ENCODE data around the gene NPEPL1.

NPEPL1 gene

GRCh38 chr20:58717278-58718091, 24.9 kb downstream of the NPEPL1 start:
- Histone ChIP-seq H3K9me3 (ENCODE audit: control insufficient read depth in 5 of 5, low read length in 5 of 5) (no peaks in the 10 kb centered on the region), H3K36me3 (ENCODE audit: control insufficient read depth in 5 of 5, insufficient read depth in 5 of 5, low read length in 5 of 5) (peaks cover 0 to 31% (median 24%) of the 10 kb centered on the region in 5 donors), H3K4me1 (ENCODE audit: control insufficient read depth in 5 of 5, insufficient read depth in 5 of 5, low read length in 5 of 5) (peaks cover 0 to 6% (median 4%) of the 10 kb centered on the region in 5 donors), H3K27me3 (ENCODE audit: control insufficient read depth in 5 of 5, insufficient read depth in 4 of 5, low read length in 5 of 5) (peaks cover 0 to 11% (median 8%) of the 10 kb centered on the region in 5 donors), H3K27ac (ENCODE audit: low read depth, low read length) (no peak overlapping the region), H3K4me3 (ENCODE audit: low read depth in 1 of 5, low read length in 5 of 5) (no peak overlapping the region), H3K9ac (ENCODE audit: low read length in 5 of 5) (no peak overlapping the region)

GRCh38 chr20:58718121-58718563, 25.5 kb downstream of the NPEPL1 start:
- H3K27ac ChIP-seq (ENCODE audit: low read depth, low read length) = no peak overlapping the region
- no peak overlapping the region for H3K9ac ChIP-seq (ENCODE audit: low read length in 5 of 5)
- peaks cover 0 to 14% (median 13%) of the 10 kb centered on the region in 5 donors for H3K27me3 ChIP-seq (ENCODE audit: control insufficient read depth in 5 of 5, insufficient read depth in 4 of 5, low read length in 5 of 5)
- H3K36me3 ChIP-seq (ENCODE audit: control insufficient read depth in 5 of 5, insufficient read depth in 5 of 5, low read length in 5 of 5) = peaks cover 0 to 29% (median 20%) of the 10 kb centered on the region in 5 donors
- no peak overlapping the region for H3K4me3 ChIP-seq (ENCODE audit: low read depth in 1 of 5, low read length in 5 of 5)
- no peaks in the 10 kb centered on the region for H3K9me3 ChIP-seq (ENCODE audit: control insufficient read depth in 5 of 5, low read length in 5 of 5)
- peaks cover 0 to 7% (median 4%) of the 10 kb centered on the region in 5 donors for H3K4me1 ChIP-seq (ENCODE audit: control insufficient read depth in 5 of 5, insufficient read depth in 5 of 5, low read length in 5 of 5)

DNA sequence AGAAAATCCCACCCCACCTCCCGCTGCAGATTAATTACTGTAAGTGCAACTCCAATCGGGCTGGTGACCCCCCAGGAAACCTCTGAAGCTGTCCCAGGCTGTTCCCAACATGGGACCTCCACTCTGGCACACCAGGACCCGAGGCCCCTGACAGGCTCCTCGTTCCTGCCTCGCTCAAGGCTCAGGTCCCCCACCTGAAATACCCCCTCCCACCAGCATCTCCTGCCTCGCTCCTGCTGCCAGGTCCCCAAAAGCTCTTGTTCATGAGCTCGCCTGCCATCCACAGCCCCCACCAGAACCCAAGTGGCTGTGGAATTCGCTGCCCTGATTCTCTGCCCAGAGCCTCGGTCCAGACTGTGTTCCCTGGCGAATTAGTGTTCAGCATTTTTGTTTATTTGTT, 26.1 kb downstream of the NPEPL1 start:
- Histone ChIP-seq H3K4me1 (ENCODE audit: control insufficient read depth in 5 of 5, insufficient read depth in 5 of 5, low read length in 5 of 5) (peaks cover 0 to 7% (median 4%) of the 10 kb centered on the region in 5 donors), H3K27ac (ENCODE audit: low read depth, low read length) (no peak overlapping the region), H3K27me3 (ENCODE audit: control insufficient read depth in 5 of 5, insufficient read depth in 4 of 5, low read length in 5 of 5) (peaks cover 0 to 20% (median 15%) of the 10 kb centered on the region in 5 donors), H3K9ac (ENCODE audit: low read length in 5 of 5) (no peak overlapping the region), H3K9me3 (ENCODE audit: control insufficient read depth in 5 of 5, low read length in 5 of 5) (no peaks in the 10 kb centered on the region), H3K4me3 (ENCODE audit: low read depth in 1 of 5, low read length in 5 of 5) (no peak overlapping the region), H3K36me3 (ENCODE audit: control insufficient read depth in 5 of 5, insufficient read depth in 5 of 5, low read length in 5 of 5) (peaks cover 0 to 25% (median 19%) of the 10 kb centered on the region in 5 donors)

DNA sequence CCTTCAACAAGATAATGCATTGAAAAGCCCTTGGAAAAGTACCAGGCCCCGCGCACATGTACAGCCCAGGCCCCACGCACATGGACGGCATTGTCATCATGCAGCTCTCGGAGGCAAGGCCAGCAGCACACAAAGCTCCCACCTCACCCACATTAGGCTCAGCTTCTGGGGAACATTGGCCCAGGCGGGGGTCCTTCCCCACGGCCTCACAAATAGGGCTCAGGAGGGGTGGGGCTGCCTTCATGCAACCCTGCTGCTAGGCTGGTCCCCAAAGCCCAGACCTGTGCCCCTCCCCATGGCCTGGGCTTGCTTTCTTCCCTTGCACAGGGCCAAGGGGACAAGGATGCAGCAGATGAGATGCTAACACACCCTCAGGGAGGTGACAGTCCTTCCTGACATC, 26.7 kb downstream of the NPEPL1 start:
- H3K27me3 ChIP-seq (ENCODE audit: control insufficient read depth in 5 of 5, insufficient read depth in 4 of 5, low read length in 5 of 5) = peaks cover 0 to 20% (median 15%) of the 10 kb centered on the region in 5 donors
- H3K9ac ChIP-seq (ENCODE audit: low read length in 5 of 5) = no peak overlapping the region
- H3K4me3 ChIP-seq (ENCODE audit: low read depth in 1 of 5, low read length in 5 of 5) = no peak overlapping the region
- peaks cover 0 to 20% (median 13%) of the 10 kb centered on the region in 5 donors for H3K36me3 ChIP-seq (ENCODE audit: control insufficient read depth in 5 of 5, insufficient read depth in 5 of 5, low read length in 5 of 5)
- H3K4me1 ChIP-seq (ENCODE audit: control insufficient read depth in 5 of 5, insufficient read depth in 5 of 5, low read length in 5 of 5) = peaks cover 0 to 7% (median 4%) of the 10 kb centered on the region in 5 donors
- no peak overlapping the region for H3K27ac ChIP-seq (ENCODE audit: low read depth, low read length)
- H3K9me3 ChIP-seq (ENCODE audit: control insufficient read depth in 5 of 5, low read length in 5 of 5) = no peaks in the 10 kb centered on the region

- no peak overlapping the region for H3K27ac ChIP-seq (ENCODE audit: low read depth, low read length)
- H3K4me1 ChIP-seq (ENCODE audit: control insufficient read depth in 5 of 5, insufficient read depth in 5 of 5, low read length in 5 of 5) = peaks cover 0 to 7% (median 4%) of the 10 kb centered on the region in 5 donors
- peaks cover 0 to 13% (median 6%) of the 10 kb centered on the region in 5 donors for H3K36me3 ChIP-seq (ENCODE audit: control insufficient read depth in 5 of 5, insufficient read depth in 5 of 5, low read length in 5 of 5)
- H3K9ac ChIP-seq (ENCODE audit: low read length in 5 of 5) = no peak overlapping the region
- peaks cover 0 to 20% (median 15%) of the 10 kb centered on the region in 5 donors for H3K27me3 ChIP-seq (ENCODE audit: control insufficient read depth in 5 of 5, insufficient read depth in 4 of 5, low read length in 5 of 5)
- no peak overlapping the region for H3K4me3 ChIP-seq (ENCODE audit: low read depth in 1 of 5, low read length in 5 of 5)
- H3K9me3 ChIP-seq (ENCODE audit: control insufficient read depth in 5 of 5, low read length in 5 of 5) = no peaks in the 10 kb centered on the region
These were observed 27.4 kb downstream of the NPEPL1 start for GRCh38 chr20:58719971-58720371.

DNA sequence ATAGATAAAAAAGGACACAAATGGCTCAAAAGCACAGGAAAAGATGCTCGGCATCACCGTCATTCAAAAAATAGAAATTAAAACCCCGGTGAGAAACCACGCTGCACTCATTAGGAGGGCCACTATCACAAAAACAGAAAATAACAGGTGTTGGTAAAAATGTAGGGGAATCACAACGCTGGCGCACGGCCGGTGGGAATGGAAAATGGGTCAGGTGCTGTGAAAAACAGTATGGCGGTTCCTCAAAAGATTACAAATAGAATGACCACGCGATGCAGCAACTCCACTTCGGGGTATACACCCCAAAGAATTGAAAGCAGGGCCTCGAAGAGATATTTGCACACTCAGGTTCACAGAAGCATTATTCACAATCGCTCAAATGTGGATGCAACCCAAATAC, 28.3 kb downstream of the NPEPL1 start:
- peaks cover 0 to 20% (median 15%) of the 10 kb centered on the region in 5 donors for H3K27me3 ChIP-seq (ENCODE audit: control insufficient read depth in 5 of 5, insufficient read depth in 4 of 5, low read length in 5 of 5)
- H3K4me1 ChIP-seq (ENCODE audit: control insufficient read depth in 5 of 5, insufficient read depth in 5 of 5, low read length in 5 of 5) = peaks cover 0 to 7% (median 4%) of the 10 kb centered on the region in 5 donors
- no peak overlapping the region for H3K9ac ChIP-seq (ENCODE audit: low read length in 5 of 5)
- peaks cover 0 to 4% (median 2%) of the 10 kb centered on the region in 5 donors for H3K36me3 ChIP-seq (ENCODE audit: control insufficient read depth in 5 of 5, insufficient read depth in 5 of 5, low read length in 5 of 5)
- no peaks in the 10 kb centered on the region for H3K9me3 ChIP-seq (ENCODE audit: control insufficient read depth in 5 of 5, low read length in 5 of 5)
- no peak overlapping the region for H3K4me3 ChIP-seq (ENCODE audit: low read depth in 1 of 5, low read length in 5 of 5)
- no peak overlapping the region for H3K27ac ChIP-seq (ENCODE audit: low read depth, low read length)

DNA sequence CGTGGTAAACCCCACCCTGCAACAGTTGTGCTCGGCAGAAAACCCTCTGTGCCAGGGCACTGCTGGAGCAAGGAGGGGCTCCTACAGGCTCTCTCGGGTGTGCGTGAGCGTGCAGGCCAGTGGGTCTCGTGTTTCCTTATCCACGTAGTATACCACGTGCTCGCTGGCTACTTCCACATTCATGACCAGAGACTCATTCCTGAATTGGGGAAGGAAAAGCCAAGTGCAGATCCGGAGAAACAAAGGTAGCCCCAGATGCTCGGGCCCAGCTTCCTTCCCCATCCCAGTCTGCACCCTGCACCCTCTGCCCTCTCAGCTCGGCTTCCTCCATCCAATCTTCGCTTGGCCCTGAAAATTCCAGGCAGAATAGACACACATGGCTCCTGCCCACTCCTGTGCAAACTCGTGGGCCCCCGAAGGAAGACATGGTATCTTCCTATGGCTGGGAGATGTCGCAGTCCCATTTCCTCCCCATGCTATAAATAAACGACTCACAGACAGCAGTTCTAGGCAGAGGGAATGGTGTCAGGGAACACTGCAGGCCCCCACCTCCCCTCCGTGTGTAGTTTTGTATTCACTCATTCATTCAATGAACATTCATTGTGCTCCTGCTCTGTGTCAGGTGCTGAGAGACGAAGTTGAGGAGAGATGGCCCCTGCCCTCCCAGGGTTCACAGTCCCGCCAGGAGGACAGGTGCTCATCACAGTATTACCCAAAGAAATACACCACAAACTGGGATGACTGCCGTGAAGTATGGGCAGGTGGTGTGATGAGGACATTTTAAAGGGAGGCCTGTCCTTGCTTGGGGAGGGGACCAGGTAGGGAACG, 29.6 kb downstream of the NPEPL1 start:
- Histone ChIP-seq H3K36me3 (ENCODE audit: control insufficient read depth in 5 of 5, insufficient read depth in 5 of 5, low read length in 5 of 5) (no peaks in the 10 kb centered on the region), H3K27me3 (ENCODE audit: control insufficient read depth in 5 of 5, insufficient read depth in 4 of 5, low read length in 5 of 5) (peaks cover 0 to 20% (median 15%) of the 10 kb centered on the region in 5 donors), H3K4me3 (ENCODE audit: low read depth in 1 of 5, low read length in 5 of 5) (peak overlapping the region in 1 of 5 donors; percentile 3), H3K9ac (ENCODE audit: low read length in 5 of 5) (no peak overlapping the region), H3K4me1 (ENCODE audit: control insufficient read depth in 5 of 5, insufficient read depth in 5 of 5, low read length in 5 of 5) (peaks cover 0 to 7% (median 0%) of the 10 kb centered on the region in 5 donors), H3K27ac (ENCODE audit: low read depth, low read length) (no peak overlapping the region), H3K9me3 (ENCODE audit: control insufficient read depth in 5 of 5, low read length in 5 of 5) (no peaks in the 10 kb centered on the region)

DNA sequence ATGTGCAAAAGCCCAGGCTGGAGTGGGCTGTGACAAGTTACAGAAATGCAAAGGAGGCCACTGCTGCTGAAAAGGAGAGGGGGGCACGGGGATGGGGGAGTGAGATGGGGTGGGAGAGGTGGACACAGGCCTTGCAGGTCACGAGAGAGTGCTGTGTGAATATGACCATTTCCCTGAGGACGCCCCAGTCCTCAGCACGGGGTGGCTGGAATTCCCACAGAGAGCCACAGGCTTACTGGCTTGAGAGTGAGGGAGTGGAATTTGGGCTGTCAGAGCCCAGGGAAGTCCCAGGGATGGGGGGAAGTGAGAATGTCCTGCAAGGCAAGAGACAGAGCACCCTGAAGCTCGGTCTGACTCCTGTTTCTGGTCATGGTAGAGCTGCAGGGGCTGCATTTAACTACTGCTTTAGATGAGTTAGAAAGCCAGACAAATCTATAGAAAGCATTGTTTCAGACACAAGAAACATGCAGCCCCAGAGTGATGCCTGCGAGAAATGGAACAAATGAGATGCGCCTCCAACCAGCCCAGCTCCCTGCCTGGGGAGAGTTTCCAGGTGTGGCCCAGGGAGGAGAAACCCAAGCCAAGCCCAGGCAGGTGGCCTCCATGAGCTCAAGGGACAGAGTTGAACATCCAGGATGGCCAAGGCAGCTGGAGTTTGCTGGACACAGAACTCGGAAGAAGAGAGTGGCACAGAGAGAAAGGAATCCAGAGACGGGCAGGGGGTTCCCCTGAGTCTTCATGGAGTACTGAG, 30.5 kb downstream of the NPEPL1 start:
- Histone ChIP-seq H3K4me1 (ENCODE audit: control insufficient read depth in 5 of 5, insufficient read depth in 5 of 5, low read length in 5 of 5) (peaks cover 0 to 7% (median 0%) of the 10 kb centered on the region in 5 donors), H3K9me3 (ENCODE audit: control insufficient read depth in 5 of 5, low read length in 5 of 5) (peaks cover 0 to 4% (median 0%) of the 10 kb centered on the region in 5 donors), H3K4me3 (ENCODE audit: low read depth in 1 of 5, low read length in 5 of 5) (peak overlapping the region in 1 of 5 donors; percentile 3), H3K27me3 (ENCODE audit: control insufficient read depth in 5 of 5, insufficient read depth in 4 of 5, low read length in 5 of 5) (peaks cover 0 to 20% (median 15%) of the 10 kb centered on the region in 5 donors), H3K27ac (ENCODE audit: low read depth, low read length) (no peak overlapping the region), H3K9ac (ENCODE audit: low read length in 5 of 5) (no peak overlapping the region), H3K36me3 (ENCODE audit: control insufficient read depth in 5 of 5, insufficient read depth in 5 of 5, low read length in 5 of 5) (no peaks in the 10 kb centered on the region)

DNA sequence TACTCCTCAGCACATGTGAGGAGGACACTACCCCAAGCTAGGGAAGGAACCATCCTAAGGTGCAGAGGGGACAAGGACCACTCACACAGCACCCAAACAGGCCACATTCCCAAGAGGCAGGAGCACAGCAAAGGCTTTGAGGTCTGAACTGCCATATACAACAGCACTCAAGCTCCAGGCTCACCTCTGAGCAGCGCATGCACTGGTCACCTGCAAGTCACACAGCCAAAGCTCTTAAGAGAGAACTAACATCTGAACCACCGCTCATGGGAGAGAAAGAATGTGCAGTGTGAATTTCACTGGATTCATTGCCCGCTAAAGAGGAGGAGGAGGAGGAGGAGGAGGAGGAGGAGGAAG, 31.0 kb downstream of the NPEPL1 start:
- Histone ChIP-seq H3K36me3 (ENCODE audit: control insufficient read depth in 5 of 5, insufficient read depth in 5 of 5, low read length in 5 of 5) (no peaks in the 10 kb centered on the region), H3K27ac (ENCODE audit: low read depth, low read length) (no peak overlapping the region), H3K4me1 (ENCODE audit: control insufficient read depth in 5 of 5, insufficient read depth in 5 of 5, low read length in 5 of 5) (peaks cover 0 to 7% (median 0%) of the 10 kb centered on the region in 5 donors), H3K9me3 (ENCODE audit: control insufficient read depth in 5 of 5, low read length in 5 of 5) (peaks cover 0 to 4% (median 0%) of the 10 kb centered on the region in 5 donors), H3K9ac (ENCODE audit: low read length in 5 of 5) (no peak overlapping the region), H3K27me3 (ENCODE audit: control insufficient read depth in 5 of 5, insufficient read depth in 4 of 5, low read length in 5 of 5) (peaks cover 0 to 20% (median 15%) of the 10 kb centered on the region in 5 donors), H3K4me3 (ENCODE audit: low read depth in 1 of 5, low read length in 5 of 5) (no peak overlapping the region)

All from subcutaneous abdominal adipose tissue (tissue), 5 donors.